SK-N-SH (cell line): ENCODE results near the gene MEGF8.

Source experiments
- CHD2 ChIP-seq: fragments of 150-350 bp; IDR thresholded peaks from 2 replicates; pipeline ENCODE4 v1.6.1; 2018; ENCODE audit warnings: low read length; ENCODE audit not compliant: partially characterized antibody
- RAD21 ChIP-seq: IDR thresholded peaks from 2 replicates; pipeline ENCODE4 v1.6.1; 2012; ENCODE audit warnings: mild to moderate bottlenecking, low read length
- SMC3 ChIP-seq: IDR thresholded peaks from 2 replicates; pipeline ENCODE4 v1.6.1; 2012; ENCODE audit warnings: low read depth, low read length, improper control_type of control experiment
- TAF1 ChIP-seq: IDR thresholded peaks from 2 replicates; pipeline ENCODE4 v1.6.1; 2012; ENCODE audit warnings: low read depth, mild to moderate bottlenecking, low read length, moderate library complexity, borderline replicate concordance
- TF ChIP-seq, protein P1 (sequence below): fragments of 200-600 bp; sonication (generic); IDR thresholded peaks from 2 replicates; pipeline ENCODE4 v1.6.1; 2017; ENCODE audit warnings: antibody characterized with exemption, mild to moderate bottlenecking, moderate library complexity

DNA sequence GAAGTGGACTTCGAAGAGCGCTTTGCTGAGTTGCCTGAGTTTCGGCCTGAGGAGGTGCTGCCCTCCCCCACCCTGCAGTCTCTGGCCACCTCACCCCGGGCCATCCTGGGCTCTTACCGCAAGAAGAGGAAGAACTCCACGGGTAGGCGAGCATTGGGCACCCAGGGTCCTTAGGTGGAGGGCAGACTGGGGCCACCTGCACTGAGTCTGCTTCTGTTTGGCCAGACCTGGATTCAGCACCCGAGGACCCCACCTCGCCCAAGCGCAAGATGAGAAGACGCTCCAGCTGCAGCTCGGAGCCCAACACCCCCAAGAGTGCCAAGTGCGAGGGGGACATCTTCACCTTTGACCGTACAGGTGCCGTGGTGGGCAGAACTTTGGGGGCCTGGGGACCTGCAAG lies 31.5 kb upstream of the MEGF8 start:
- TF ChIP-seq TAF1 (no peak), SMC3 (no peak), RAD21 (no peak), CHD2 (no peak)
- TF ChIP-seq, protein P1, sequence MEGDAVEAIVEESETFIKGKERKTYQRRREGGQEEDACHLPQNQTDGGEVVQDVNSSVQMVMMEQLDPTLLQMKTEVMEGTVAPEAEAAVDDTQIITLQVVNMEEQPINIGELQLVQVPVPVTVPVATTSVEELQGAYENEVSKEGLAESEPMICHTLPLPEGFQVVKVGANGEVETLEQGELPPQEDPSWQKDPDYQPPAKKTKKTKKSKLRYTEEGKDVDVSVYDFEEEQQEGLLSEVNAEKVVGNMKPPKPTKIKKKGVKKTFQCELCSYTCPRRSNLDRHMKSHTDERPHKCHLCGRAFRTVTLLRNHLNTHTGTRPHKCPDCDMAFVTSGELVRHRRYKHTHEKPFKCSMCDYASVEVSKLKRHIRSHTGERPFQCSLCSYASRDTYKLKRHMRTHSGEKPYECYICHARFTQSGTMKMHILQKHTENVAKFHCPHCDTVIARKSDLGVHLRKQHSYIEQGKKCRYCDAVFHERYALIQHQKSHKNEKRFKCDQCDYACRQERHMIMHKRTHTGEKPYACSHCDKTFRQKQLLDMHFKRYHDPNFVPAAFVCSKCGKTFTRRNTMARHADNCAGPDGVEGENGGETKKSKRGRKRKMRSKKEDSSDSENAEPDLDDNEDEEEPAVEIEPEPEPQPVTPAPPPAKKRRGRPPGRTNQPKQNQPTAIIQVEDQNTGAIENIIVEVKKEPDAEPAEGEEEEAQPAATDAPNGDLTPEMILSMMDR: no peak
